Ishikawa (cell line): ENCODE measurements around the gene PRDM16.

Experiments
- CEBPB ChIP-seq: IDR thresholded peaks from 2 replicates; pipeline ENCODE4 v1.6.1; 2012
- CREB1 ChIP-seq: IDR thresholded peaks from 2 replicates; pipeline ENCODE4 v1.6.1; 2012; ENCODE audit warnings: low read depth
- EGR1 ChIP-seq: IDR thresholded peaks from 2 replicates; pipeline ENCODE4 v1.6.1; 2012
- EP300 ChIP-seq: IDR thresholded peaks from 2 replicates; pipeline ENCODE4 v1.6.1; 2012; ENCODE audit warnings: borderline replicate concordance
- FOXM1 ChIP-seq: IDR thresholded peaks from 2 replicates; pipeline ENCODE4 v1.6.1; 2012; ENCODE audit warnings: low read depth, borderline replicate concordance
- MAX ChIP-seq: IDR thresholded peaks from 2 replicates; pipeline ENCODE4 v1.6.1; 2012
- NFIC ChIP-seq: IDR thresholded peaks from 2 replicates; pipeline ENCODE4 v1.6.1; 2012
- RAD21 ChIP-seq: IDR thresholded peaks from 2 replicates; pipeline ENCODE4 v1.6.1; 2012; ENCODE audit warnings: low read depth
- REST ChIP-seq: IDR thresholded peaks from 2 replicates; pipeline ENCODE4 v1.6.1; 2012; ENCODE audit warnings: low read depth, mild to moderate bottlenecking
- TAF1 ChIP-seq: IDR thresholded peaks from 2 replicates; pipeline ENCODE4 v1.6.1; 2012; ENCODE audit warnings: low read depth, mild to moderate bottlenecking
- TCF12 ChIP-seq: IDR thresholded peaks from 2 replicates; pipeline ENCODE4 v1.6.1; 2012; ENCODE audit warnings: low read depth
- TEAD4 ChIP-seq: IDR thresholded peaks from 2 replicates; pipeline ENCODE4 v1.6.1; 2012
- YY1 ChIP-seq: IDR thresholded peaks from 2 replicates; pipeline ENCODE4 v1.6.1; 2012; ENCODE audit warnings: low read depth
- ZBTB7A ChIP-seq: IDR thresholded peaks from 2 replicates; pipeline ENCODE4 v1.6.1; 2012; ENCODE audit warnings: low read depth
- TF ChIP-seq, protein P1 (sequence below): IDR thresholded peaks from 2 replicates; pipeline ENCODE4 v1.6.1; 2012

The PRDM16 gene

GRCh38 chr1:3146458-3146857 lies 77.5 kb downstream of the PRDM16 start:
- TF ChIP-seq YY1: no peak
- TF ChIP-seq MAX: no peak
- no peak for TF ChIP-seq NFIC
- TF ChIP-seq TCF12: no peak
- TF ChIP-seq CREB1: no peak
- no peak for TF ChIP-seq ZBTB7A
- TF ChIP-seq CEBPB: no peak
- no peak for TF ChIP-seq TAF1
- TF ChIP-seq EGR1: no peak
- TF ChIP-seq REST: no peak
- TF ChIP-seq, protein P1, sequence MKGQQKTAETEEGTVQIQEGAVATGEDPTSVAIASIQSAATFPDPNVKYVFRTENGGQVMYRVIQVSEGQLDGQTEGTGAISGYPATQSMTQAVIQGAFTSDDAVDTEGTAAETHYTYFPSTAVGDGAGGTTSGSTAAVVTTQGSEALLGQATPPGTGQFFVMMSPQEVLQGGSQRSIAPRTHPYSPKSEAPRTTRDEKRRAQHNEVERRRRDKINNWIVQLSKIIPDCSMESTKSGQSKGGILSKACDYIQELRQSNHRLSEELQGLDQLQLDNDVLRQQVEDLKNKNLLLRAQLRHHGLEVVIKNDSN: no peak
- no peak for TF ChIP-seq EP300
- TF ChIP-seq TEAD4: no peak
- TF ChIP-seq FOXM1: no peak
- no peak for TF ChIP-seq RAD21

DNA sequence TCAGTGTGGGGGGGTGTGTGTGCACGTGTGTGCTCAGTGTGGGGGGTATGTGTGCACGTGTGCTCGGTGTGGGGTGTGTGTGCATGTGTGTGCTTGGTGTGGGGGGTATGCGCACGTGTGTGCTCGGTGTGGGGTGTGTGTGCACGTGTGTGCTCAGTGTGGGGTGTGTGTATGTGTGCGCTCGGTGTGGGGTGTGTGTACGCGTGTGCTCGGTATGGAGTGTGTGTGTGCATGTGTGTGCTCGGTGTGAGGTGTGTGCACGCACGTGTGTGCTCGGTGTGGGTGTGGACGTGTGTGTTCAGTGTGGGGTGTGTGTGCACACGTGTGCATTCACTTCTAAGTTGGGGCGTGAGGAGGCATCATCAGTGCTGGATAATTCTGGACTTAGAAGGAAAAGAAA lies 77.9 kb downstream of the PRDM16 start:
- TF ChIP-seq, protein P1: no peak
- TF ChIP-seq MAX (no peak), NFIC (no peak), TEAD4 (no peak)

GRCh38 chr1:3148171-3148570 lies 79.2 kb downstream of the PRDM16 start:
- TF ChIP-seq CEBPB (no peak), NFIC (no peak), REST (no peak), MAX (no peak), TEAD4 (no peak), YY1 (no peak), RAD21 (no peak), TCF12 (no peak), FOXM1 (no peak), CREB1 (no peak), EP300 (no peak), ZBTB7A (no peak), EGR1 (no peak), TAF1 (no peak)
- TF ChIP-seq, protein P1: no peak

DNA sequence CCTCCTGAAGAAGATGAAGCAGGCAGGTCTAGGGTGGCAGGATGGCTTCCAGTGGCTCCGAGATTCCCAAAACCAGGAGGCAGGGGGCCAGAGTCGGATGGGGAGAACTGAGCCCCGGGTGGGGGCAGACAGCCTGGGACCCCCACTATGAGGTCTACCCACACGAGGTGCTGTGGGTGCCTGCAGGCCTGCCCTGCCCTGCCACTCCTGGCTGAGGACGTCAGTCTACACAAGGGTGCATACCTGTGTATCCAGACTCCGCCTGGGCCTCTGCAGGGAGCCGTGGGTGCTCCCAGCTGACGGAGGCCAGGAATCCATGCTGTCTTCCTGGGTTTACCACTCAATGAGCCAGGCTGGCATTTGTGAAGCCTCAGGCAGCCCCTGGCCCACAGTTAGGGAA lies 80.3 kb downstream of the PRDM16 start:
- no peak for TF ChIP-seq TEAD4
- TF ChIP-seq YY1: no peak
- no peak for TF ChIP-seq RAD21
- no peak for TF ChIP-seq MAX
- TF ChIP-seq, protein P1: no peak
- no peak for TF ChIP-seq NFIC
- TF ChIP-seq EP300: no peak
- TF ChIP-seq REST: no peak
- no peak for TF ChIP-seq EGR1
- TF ChIP-seq TCF12: no peak
- TF ChIP-seq CEBPB: no peak
- TF ChIP-seq ZBTB7A: no peak
- no peak for TF ChIP-seq TAF1
